Measurements from ENCODE around the gene OCA2. TPM values are rescaled to one million over a fixed set of nuclear protein-coding genes. Genes with fewer than 3 reads are reported as not detected.

The OCA2 gene
- total RNA-seq, 6 experiments from 2014 or later: 0.07 to 0.13 (median 0.12) TPM; not detected in 3

DNA sequence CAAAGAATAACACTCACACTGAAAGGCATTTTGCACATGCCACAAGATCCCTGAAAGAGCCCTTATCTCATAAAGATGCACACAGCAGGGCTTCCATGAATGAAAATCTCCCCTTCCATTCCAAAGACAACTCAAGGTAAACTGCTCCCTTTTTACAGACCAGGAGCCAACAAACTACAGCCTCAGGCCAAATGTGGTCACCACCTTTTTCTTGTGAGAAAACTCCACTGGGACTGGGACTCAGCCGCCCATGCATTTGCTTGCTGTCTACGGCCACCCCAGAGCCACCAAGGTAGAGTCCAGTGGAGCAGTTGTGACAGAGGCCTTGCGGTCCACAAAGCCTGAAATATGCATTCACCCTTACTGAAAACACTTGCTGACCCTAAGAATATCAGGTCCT is 334.8 kb downstream of the OCA2 start:
- H3K27me3 ChIP-seq: no peaks in the 10 kb centered on the region
- no peaks in the 10 kb centered on the region for H3K36me3 ChIP-seq
- H3K4me3 ChIP-seq: no peak overlapping the region
- TF ChIP-seq, protein P1, sequence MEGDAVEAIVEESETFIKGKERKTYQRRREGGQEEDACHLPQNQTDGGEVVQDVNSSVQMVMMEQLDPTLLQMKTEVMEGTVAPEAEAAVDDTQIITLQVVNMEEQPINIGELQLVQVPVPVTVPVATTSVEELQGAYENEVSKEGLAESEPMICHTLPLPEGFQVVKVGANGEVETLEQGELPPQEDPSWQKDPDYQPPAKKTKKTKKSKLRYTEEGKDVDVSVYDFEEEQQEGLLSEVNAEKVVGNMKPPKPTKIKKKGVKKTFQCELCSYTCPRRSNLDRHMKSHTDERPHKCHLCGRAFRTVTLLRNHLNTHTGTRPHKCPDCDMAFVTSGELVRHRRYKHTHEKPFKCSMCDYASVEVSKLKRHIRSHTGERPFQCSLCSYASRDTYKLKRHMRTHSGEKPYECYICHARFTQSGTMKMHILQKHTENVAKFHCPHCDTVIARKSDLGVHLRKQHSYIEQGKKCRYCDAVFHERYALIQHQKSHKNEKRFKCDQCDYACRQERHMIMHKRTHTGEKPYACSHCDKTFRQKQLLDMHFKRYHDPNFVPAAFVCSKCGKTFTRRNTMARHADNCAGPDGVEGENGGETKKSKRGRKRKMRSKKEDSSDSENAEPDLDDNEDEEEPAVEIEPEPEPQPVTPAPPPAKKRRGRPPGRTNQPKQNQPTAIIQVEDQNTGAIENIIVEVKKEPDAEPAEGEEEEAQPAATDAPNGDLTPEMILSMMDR (IDR thresholded peaks at IDR 0.05): no peak
- TF ChIP-seq POLR2A (IDR thresholded peaks at IDR 0.05): no peak
- 76% methylated on average over 3 of the region's 3 CpGs for whole genome bisulfite sequencing (ENCODE audit: insufficient coverage, low coverage, low lambda C conversion rate, missing lambda C conversion rate)
- no peak for DNase-seq
- H3K9me3 ChIP-seq: no peaks in the 10 kb centered on the region
- ATAC-seq: no peak
- no peak overlapping the region for H3K27ac ChIP-seq
- no peaks in the 10 kb centered on the region for H3K4me1 ChIP-seq
- intact Hi-C loops (cut with DNase I): no loop called here

DNA sequence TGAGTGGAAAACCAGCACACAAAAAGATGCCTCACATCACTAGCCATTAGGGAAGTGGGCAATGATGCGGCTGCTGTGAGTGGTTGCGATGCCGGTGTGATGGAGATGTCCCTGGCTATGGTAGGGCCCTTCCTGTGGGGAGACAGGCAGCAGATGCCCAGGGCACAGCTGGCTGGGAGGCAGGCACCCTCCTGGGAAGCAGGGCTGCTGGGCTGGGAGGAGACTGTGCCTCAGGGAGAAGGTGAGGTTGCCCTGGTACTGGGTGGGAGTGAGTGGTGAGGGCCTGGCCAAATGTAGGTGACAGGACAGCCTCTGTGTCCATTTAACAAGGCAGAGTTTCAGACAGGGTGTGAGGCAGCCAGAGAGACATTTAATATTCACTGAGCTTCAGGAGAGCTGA is 335.6 kb downstream of the OCA2 start:
- Histone ChIP-seq H3K36me3 (no peaks in the 10 kb centered on the region), H3K4me1 (no peaks in the 10 kb centered on the region), H3K27ac (no peak overlapping the region), H3K4me3 (no peak overlapping the region), H3K9me3 (no peaks in the 10 kb centered on the region), H3K27me3 (no peaks in the 10 kb centered on the region)
- TF ChIP-seq, protein P1 (IDR thresholded peaks at IDR 0.05): no peak
- TF ChIP-seq POLR2A (IDR thresholded peaks at IDR 0.05): no peak
- intact Hi-C loops (cut with DNase I): no loop called here
- ATAC-seq (peak in 1 of 4 donors; percentile 31), DNase-seq (no peak)
- WGBS (ENCODE audit: insufficient coverage, low coverage, low lambda C conversion rate, missing lambda C conversion rate): 90% methylated on average over 2 of the region's 3 CpGs

DNA sequence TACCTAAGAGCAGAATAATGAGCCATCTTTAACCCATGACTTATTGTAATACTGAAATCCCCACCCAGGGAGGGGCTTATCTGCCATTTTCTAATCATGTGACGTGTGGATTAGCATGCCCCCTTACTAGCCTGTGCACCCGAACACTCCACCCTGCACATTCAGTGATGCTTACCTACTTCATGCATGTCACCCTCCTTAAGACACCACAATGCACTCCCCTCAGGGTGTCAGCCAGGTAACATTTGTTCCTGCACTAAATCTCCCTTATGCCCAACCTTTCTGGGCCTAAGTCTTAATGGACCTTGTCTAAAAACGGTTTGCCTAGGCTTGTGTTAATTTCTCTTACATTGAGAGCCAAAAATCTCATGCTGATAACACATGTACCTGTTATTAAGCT is 336.6 kb downstream of the OCA2 start:
- ATAC-seq (no peak), DNase-seq (no peak)
- WGBS (ENCODE audit: insufficient coverage, low coverage, low lambda C conversion rate, missing lambda C conversion rate): 39% methylated on average over 3 of the region's 3 CpGs
- Histone ChIP-seq H3K4me1 (no peaks in the 10 kb centered on the region), H3K27ac (no peak overlapping the region), H3K4me3 (no peak overlapping the region), H3K36me3 (no peaks in the 10 kb centered on the region), H3K9me3 (no peaks in the 10 kb centered on the region), H3K27me3 (no peaks in the 10 kb centered on the region)
- no peak for TF ChIP-seq POLR2A (IDR thresholded peaks at IDR 0.05)
- TF ChIP-seq, protein P1 (IDR thresholded peaks at IDR 0.05): no peak
- intact Hi-C loops (cut with DNase I): no loop called here

DNA sequence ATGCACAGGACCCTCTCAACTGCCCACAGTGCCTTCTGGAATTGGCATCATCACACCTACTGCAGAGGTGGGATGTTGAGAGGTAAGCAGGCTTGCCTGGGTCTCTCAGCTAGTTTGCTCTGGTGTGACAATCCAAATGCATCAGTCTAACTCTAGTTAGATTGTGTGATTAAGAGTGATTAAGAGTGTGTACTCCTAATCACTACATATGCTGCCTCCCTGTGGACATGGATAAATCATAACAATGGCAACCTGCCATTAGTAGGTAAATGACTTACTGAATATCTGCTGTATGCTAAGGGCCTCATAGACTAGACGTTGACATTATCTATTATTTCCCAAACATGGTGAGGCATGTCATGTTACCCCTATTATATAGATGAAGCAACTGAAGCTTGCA is 342.1 kb downstream of the OCA2 start:
- no peak overlapping the region for H3K27ac ChIP-seq

More for the DNA sequence above, 342.1 kb downstream of the OCA2 start:
- 21% methylated on average over 1 of the region's 1 CpG for WGBS (ENCODE audit: insufficient coverage, low coverage, low lambda C conversion rate, missing lambda C conversion rate)
- Histone ChIP-seq H3K9me3 (no peaks in the 10 kb centered on the region), H3K4me3 (no peak overlapping the region), H3K27me3 (no peaks in the 10 kb centered on the region), H3K4me1 (no peaks in the 10 kb centered on the region), H3K36me3 (no peaks in the 10 kb centered on the region)
- DNase-seq (no peak), ATAC-seq (no peak)
- intact Hi-C loops (cut with DNase I): no loop called here
- no peak for TF ChIP-seq POLR2A (IDR thresholded peaks at IDR 0.05)
- TF ChIP-seq, protein P1 (IDR thresholded peaks at IDR 0.05): no peak
